OCI-LY7 (cell line): Measurements from ENCODE around the gene RHBDL2. TPM values are rescaled to one million over a fixed set of nuclear protein-coding genes. Genes with fewer than 3 reads are reported as not detected.
A peak's percentile ranks its signal among the peaks of the same experiment; 100 is the strongest.

ENCODE experiments used
- BruUV-seq: library from RNA; stranded (reverse); fragments of 400-500 nt; replicated peaks from 2 replicates; lab custom pipeline; 2021; lab: Mats Ljungman, UMichigan
- CTCF ChIA-PET: fragments of 300-600 bp; sonication (Branson Sonifier 250); formaldehyde crosslinking; loops from one replicate; lab custom pipeline; 2022; ENCODE audit warnings: antibody characterized with exemption; ENCODE audit not compliant: unreplicated experiment; lab: Charles Lee
- POLR2A ChIA-PET: fragments of 300-600 bp; sonication (Branson Sonifier 250); formaldehyde crosslinking; loops from one replicate; lab custom pipeline; 2022; ENCODE audit warnings: antibody characterized with exemption; lab: Charles Lee
- DNase-seq: peaks from one replicate; pipeline ENCODE4 v3.0.0-alpha.2; 2015; ENCODE audit warnings: low spot score
- H2AFZ ChIP-seq: fragments of 200-600 bp; sonication (generic), shearing (Covaris generic); 2 replicates; pipeline ENCODE4 v1.6.1; 2014; ENCODE audit warnings: mild to moderate bottlenecking, antibody characterized with exemption, low read length, moderate library complexity
- H3K27ac ChIP-seq: fragments of 200-600 bp; sonication (generic); 2 replicates; pipeline ENCODE4 v1.5.1; 2014; ENCODE audit warnings: mixed run types, low read depth, mild to moderate bottlenecking, moderate library complexity, low read length, inconsistent platforms; ENCODE audit not compliant: poor library complexity, severe bottlenecking
- H3K36me3 ChIP-seq: fragments of 200-600 bp; sonication (generic); 2 replicates; pipeline ENCODE4 v1.6.1; 2014; ENCODE audit warnings: mild to moderate bottlenecking, antibody characterized with exemption, low read length, moderate library complexity, mixed read lengths; ENCODE audit not compliant: insufficient read depth
- H3K4me1 ChIP-seq: fragments of 200-600 bp; sonication (generic); 2 replicates; pipeline ENCODE4 v1.5.1; 2014; ENCODE audit warnings: mild to moderate bottlenecking, low read length; ENCODE audit not compliant: insufficient read depth, poor library complexity, severe bottlenecking
- H3K4me2 ChIP-seq: fragments of 200-600 bp; sonication (generic); 2 replicates; pipeline ENCODE4 v1.6.1; 2014; ENCODE audit warnings: mild to moderate bottlenecking, low read length
- H3K4me3 ChIP-seq: fragments of 200-600 bp; sonication (generic); 2 replicates; pipeline ENCODE4 v1.5.1; 2014; ENCODE audit warnings: mild to moderate bottlenecking, low read depth, low read length; ENCODE audit not compliant: poor library complexity, severe bottlenecking
- H3K79me2 ChIP-seq: fragments of 200-600 bp; sonication (generic); 2 replicates; pipeline ENCODE4 v1.6.1; 2016; ENCODE audit warnings: low read depth, mild to moderate bottlenecking, low read length, moderate library complexity, mixed read lengths; ENCODE audit not compliant: insufficient read depth
- H3K9me2 ChIP-seq: fragments of 200-600 bp; sonication (generic); 2 replicates; pipeline ENCODE4 v1.6.1; 2016; ENCODE audit warnings: mild to moderate bottlenecking, low read length, mixed read lengths; ENCODE audit not compliant: insufficient read depth
- H3K9me3 ChIP-seq: fragments of 200-600 bp; sonication (generic); 2 replicates; pipeline ENCODE4 v1.6.1; 2014; ENCODE audit warnings: mild to moderate bottlenecking, mixed run types, low read length, mixed read lengths
- H4K20me1 ChIP-seq: fragments of 200-600 bp; sonication (generic); 2 replicates; pipeline ENCODE4 v1.6.1; 2014; ENCODE audit warnings: mild to moderate bottlenecking, antibody characterized with exemption, low read length, moderate library complexity, mixed read lengths; ENCODE audit not compliant: insufficient read depth
- EZH2phosphoT487 ChIP-seq: fragments of 200-600 bp; sonication (generic); IDR thresholded peaks from 2 replicates; pipeline ENCODE4 v1.6.1; 2018; ENCODE audit warnings: low read depth, borderline replicate concordance, mild to moderate bottlenecking, mixed run types, antibody characterized with exemption, low read length, moderate library complexity, mixed read lengths
- intact Hi-C: fragments of 100-400 bp; cut with micrococcal nuclease; formaldehyde crosslinking; loops from one replicate; pipeline ENCODE4 v1.10.0; 2022; ENCODE audit not compliant: unreplicated experiment
- total RNA-seq, 2 experiments: library from RNA; depleted of rRNA in 1 of 2; stranded (reverse); fragments of >200 nt in 1 of 2; shearing (Covaris generic) in 1 of 2; gene quantifications; 2 replicates each; pipeline ENCODE4 v1.2.3, GENCODE V29; 2014 to 2022
- TF ChIP-seq, protein P1 (sequence below): fragments of 200-600 bp; sonication (generic); conservative IDR thresholded peaks from 2 replicates; pipeline ENCODE4 v1.5.1; 2014; ENCODE audit warnings: mild to moderate bottlenecking, antibody characterized with exemption, low read length, moderate library complexity, mixed read lengths

RHBDL2 gene
- total RNA-seq, 2 experiments from 2014 or later: not detected

DNA sequence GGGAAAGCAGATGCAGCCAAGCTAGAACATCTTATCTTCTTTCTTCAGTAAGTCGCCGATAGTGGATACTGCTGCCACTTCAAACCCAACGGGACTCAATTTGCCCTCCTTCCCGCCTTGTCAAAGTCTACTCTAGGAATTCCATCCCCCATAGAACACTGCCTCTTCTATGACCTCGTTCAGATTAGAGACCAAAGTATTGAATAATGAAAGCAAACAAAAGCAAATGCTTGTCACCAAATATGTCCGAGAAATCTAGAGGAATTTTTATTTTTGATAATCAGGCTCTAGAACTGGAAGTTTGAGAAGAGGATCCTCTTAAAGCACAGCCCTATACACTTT lies 81.2 kb downstream of the RHBDL2 start:
- Histone ChIP-seq H3K4me1 (peaks cover 18% of the 10 kb centered on the region), H3K79me2 (peaks cover 32% of the 10 kb centered on the region), H3K36me3 (peaks cover 36% of the 10 kb centered on the region), H4K20me1 (0 out of 2 replicates have a peak, but pooled peaks cover 4% of the 10 kb centered on the region), H3K4me2 (peak overlapping the region; percentile 92), H3K4me3 (peak overlapping the region; percentile 91), H3K9me2 (no peaks in the 10 kb centered on the region), H2AFZ (peak overlapping the region; percentile 97; the same call in 1 of the 2 replicates), H3K9me3 (no peaks in the 10 kb centered on the region), H3K27ac (no peak overlapping the region)
- DNase-seq: no peak
- ChIA-PET CTCF (no interaction called here), POLR2A (interaction anchor here (0.6 to 1.2 kb wide), 2 partner anchors 11 to 19 kb away, joined by 3 to 5 read pairs; no protein-coding TSS in a partner anchor)
- TF ChIP-seq, protein P1, sequence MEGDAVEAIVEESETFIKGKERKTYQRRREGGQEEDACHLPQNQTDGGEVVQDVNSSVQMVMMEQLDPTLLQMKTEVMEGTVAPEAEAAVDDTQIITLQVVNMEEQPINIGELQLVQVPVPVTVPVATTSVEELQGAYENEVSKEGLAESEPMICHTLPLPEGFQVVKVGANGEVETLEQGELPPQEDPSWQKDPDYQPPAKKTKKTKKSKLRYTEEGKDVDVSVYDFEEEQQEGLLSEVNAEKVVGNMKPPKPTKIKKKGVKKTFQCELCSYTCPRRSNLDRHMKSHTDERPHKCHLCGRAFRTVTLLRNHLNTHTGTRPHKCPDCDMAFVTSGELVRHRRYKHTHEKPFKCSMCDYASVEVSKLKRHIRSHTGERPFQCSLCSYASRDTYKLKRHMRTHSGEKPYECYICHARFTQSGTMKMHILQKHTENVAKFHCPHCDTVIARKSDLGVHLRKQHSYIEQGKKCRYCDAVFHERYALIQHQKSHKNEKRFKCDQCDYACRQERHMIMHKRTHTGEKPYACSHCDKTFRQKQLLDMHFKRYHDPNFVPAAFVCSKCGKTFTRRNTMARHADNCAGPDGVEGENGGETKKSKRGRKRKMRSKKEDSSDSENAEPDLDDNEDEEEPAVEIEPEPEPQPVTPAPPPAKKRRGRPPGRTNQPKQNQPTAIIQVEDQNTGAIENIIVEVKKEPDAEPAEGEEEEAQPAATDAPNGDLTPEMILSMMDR: no peak
- TF ChIP-seq EZH2phosphoT487: no peak
- TSS peak; percentile 62 for BruUV-seq
- intact Hi-C loops: no loop called here

- Histone ChIP-seq H3K36me3 (peaks cover 35% of the 10 kb centered on the region), H3K79me2 (peaks cover 32% of the 10 kb centered on the region), H3K9me2 (no peaks in the 10 kb centered on the region), H3K27ac (peak within 1 kb of the TSS; percentile 14), H3K4me1 (peaks cover 18% of the 10 kb centered on the region), H2AFZ (peak within 1 kb of the TSS; percentile 97), H3K4me3 (peak within 1 kb of the TSS; percentile 91), H3K4me2 (peak within 1 kb of the TSS; percentile 92), H4K20me1 (0 out of 2 replicates have a peak, but pooled peaks cover 4% of the 10 kb centered on the region), H3K9me3 (no peaks in the 10 kb centered on the region)
- ChIA-PET POLR2A (interaction anchor here (0.6 to 1.2 kb wide), 3 partner anchors 12 to 274 kb away, joined by 3 to 5 read pairs (median 4); no protein-coding TSS in a partner anchor), CTCF (no interaction called here)
- TF ChIP-seq, protein P1: no peak
- no peak for TF ChIP-seq EZH2phosphoT487
- BruUV-seq: no TSS peak
- DNase-seq: peak; percentile 98
- intact Hi-C loops: loop anchor here (2.0 kb wide), 1 partner anchor 13 kb away; the partner anchor contains the start of gene MYCBP
Observed at GRCh38 chr1:38859561-38860453, 81.8 kb downstream of the RHBDL2 start, which contains the start of gene RRAGC. RRAGC (minus strand) TSS chr1:38859772; CDS start chr1:38859646, 126 bp downstream.
